Transverse colon (tissue), 4 donors: ENCODE data around the gene CARHSP1. TPM values are rescaled to one million over a fixed set of nuclear protein-coding genes. Genes with fewer than 3 reads are reported as not detected.
"Not testable (repeated sequence)": the region's sequence is repeated elsewhere in the genome, so short reads cannot be mapped to it uniquely, and the experiment has no call there.

Source experiments
- DNase-seq: peaks from one replicate; pipeline ENCODE4 v3.0.0-alpha.2; 2019
- H3K27ac ChIP-seq, 4 donors: fragments of 200-600 bp; sonication (generic); 2 replicates each; pipeline ENCODE4 v1.5.1; 2016 to 2018; ENCODE audit warnings: inconsistent platforms in 4 of 4
- H3K27me3 ChIP-seq: fragments of 200-600 bp; sonication (generic); 2 replicates; pipeline ENCODE4 v1.5.1; 2017; ENCODE audit warnings: inconsistent platforms
- H3K36me3 ChIP-seq, 4 donors: fragments of 200-600 bp; sonication (generic); 2 replicates each; pipeline ENCODE4 v1.5.1; 2017 to 2019; ENCODE audit warnings: inconsistent platforms in 4 of 4
- H3K4me1 ChIP-seq, 4 donors: fragments of 200-600 bp; sonication (generic); 2 replicates each; pipeline ENCODE4 v1.5.1; 2017 to 2020; ENCODE audit warnings: inconsistent platforms in 4 of 4
- H3K4me3 ChIP-seq, 4 donors: fragments of 200-600 bp; sonication (generic); 1 replicate in 1 of 4; 2 replicates in 3 of 4; pipeline versions ENCODE4 v1.5.1 to v1.6.1; 2017 to 2019; ENCODE audit warnings: inconsistent platforms in 4 of 4
- H3K9me3 ChIP-seq, 2 donors: fragments of 200-600 bp; sonication (generic); 2 replicates each; pipeline ENCODE4 v1.5.1; 2017 to 2019; ENCODE audit warnings: inconsistent platforms in 2 of 2
- EP300 ChIP-seq: sonication (generic); formaldehyde crosslinking; IDR thresholded peaks from one replicate; pipeline ENCODE4 v1.6.1; 2017; ENCODE audit warnings: antibody characterized with exemption, low read depth
- POLR2A ChIP-seq: fragments of 450-650 bp; IDR thresholded peaks from one replicate; pipeline ENCODE4 v1.6.1; 2016; ENCODE audit warnings: antibody characterized with exemption, mild to moderate bottlenecking, moderate library complexity
- POLR2AphosphoS5 ChIP-seq, 3 donors: sonication (generic); formaldehyde crosslinking; IDR thresholded peaks; one replicate each; pipeline ENCODE4 v1.6.1; 2016; ENCODE audit warnings: antibody characterized with exemption in 3 of 3
- WGBS, 2 donors: methylation state at CpG; one replicate each; pipeline ENCODE4 v1.1.5; 2018; ENCODE audit warnings: low coverage in 1 of 2; 5-methylcytosine and 5-hydroxymethylcytosine counted together
- in situ Hi-C, 4 donors: fragments of 200-750 bp; cut with MboI; loops; one replicate each; pipeline versions ENCODE4 v1.15.0 to v1.15.1; 2017; ENCODE audit warnings: low sequenced_read_pairs in 3 of 4, low pct_ligation_motif_present in 1 of 4, low pct_unique_long_range_greater_than_20kb in 1 of 4
- intact Hi-C: fragments of 100-400 bp; cut with DNase I; formaldehyde crosslinking; loops from one replicate; pipeline ENCODE4 v1.15.1; 2023; ENCODE audit warnings: low total_unique reads
- total RNA-seq, 4 donors: library from RNA; depleted of rRNA; stranded (reverse); fragments of >200 nt; gene quantifications; one replicate each; pipeline ENCODE4 v1.1.0, GENCODE V29; 2016
- TF ChIP-seq, protein P1 (sequence below), 5 experiments: fragments of 200-600 bp in 3 of 5; fragments of 450-650 bp in 2 of 5; sonication (generic) in 3 of 5; IDR thresholded peaks; 1 replicate in 2 of 5; 2 replicates in 3 of 5; pipeline ENCODE4 v1.5.1; 2016 to 2017; ENCODE audit warnings: antibody characterized with exemption in 5 of 5, inconsistent platforms in 3 of 5, mild to moderate bottlenecking in 2 of 5, moderate library complexity in 1 of 5

CARHSP1 gene
- total RNA-seq, 4 donors from 2014 or later: 11.6 to 61.7 (median 39.6) TPM

DNA sequence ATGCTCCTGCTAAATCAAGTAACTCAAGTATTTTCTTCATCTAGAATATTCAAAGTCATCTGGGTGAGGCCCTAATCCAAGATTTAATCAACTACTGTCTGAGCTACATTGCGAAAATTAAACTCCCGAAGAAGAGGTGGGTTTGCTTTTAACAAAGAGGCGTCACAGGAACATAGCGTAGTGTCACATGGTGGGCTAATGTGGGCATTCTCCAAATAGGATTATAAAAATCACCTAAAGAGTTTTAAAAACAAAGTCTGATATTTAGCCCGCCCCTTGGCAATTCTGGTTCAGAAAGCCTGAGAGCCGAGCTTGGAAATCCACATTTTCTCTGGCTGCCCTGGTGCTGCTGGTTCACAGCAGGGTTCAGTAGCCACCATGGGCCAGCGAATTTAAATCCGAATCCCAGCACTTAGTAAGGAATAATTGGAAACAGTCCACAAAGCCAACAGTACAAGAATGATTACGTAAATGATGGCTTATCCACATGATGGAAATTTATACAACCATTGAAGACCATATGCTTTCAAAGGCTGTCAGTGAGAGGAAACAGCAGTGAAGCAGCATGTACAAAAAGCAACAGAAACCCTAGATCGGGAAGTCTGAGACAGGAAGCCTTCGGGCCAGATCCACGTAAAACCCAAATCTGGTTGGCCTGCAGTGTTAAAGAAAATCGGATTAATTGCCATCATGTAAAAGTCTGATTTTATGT lies 62.4 kb downstream of the CARHSP1 start:
- intact Hi-C loops (no loop called here), in situ Hi-C loops (loop anchor here in 1 of 4 donors (10.0 kb wide), 1 partner anchor 68 kb away; no protein-coding TSS in a partner anchor)
- DNase-seq: no peak
- no peak overlapping the region for H3K4me3 ChIP-seq
- 92 to 94% methylated on average over 13 of the region's 13 CpGs for WGBS, 2 donors
- H3K27ac ChIP-seq: no peak overlapping the region
- H3K9me3 ChIP-seq: no peaks in the 10 kb centered on the region
- H3K4me1 ChIP-seq: peaks cover 0 to 6% (median 2%) of the 10 kb centered on the region in 4 donors
- no peaks in the 10 kb centered on the region for H3K27me3 ChIP-seq
- peaks cover 0 to 93% (median 43%) of the 10 kb centered on the region in 4 donors for H3K36me3 ChIP-seq
- TF ChIP-seq POLR2AphosphoS5 (IDR thresholded peaks at IDR 0.05): no peak

DNA sequence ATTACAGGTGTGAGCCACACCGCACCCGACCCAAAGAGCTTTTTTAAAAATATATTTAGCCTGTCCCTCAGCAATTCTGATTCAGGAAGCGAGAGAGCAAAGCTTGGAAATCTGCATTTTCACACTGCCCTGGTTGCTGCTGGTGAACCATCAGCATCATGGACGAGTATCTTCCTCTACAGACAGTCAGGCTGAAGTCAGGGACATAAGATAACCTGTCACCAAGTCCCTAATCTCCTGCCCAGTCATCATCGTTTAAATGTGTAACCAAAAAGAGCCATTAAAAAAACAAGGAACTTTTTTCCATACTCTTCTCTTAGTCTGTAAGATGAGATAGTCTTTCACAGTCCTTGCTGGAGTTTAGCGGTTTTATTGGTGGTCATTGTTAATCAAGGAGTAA lies 64.5 kb downstream of the CARHSP1 start:
- in situ Hi-C loops (loop anchor here in 1 of 4 donors (10.0 kb wide), 1 partner anchor 70 kb away; no protein-coding TSS in a partner anchor), intact Hi-C loops (no loop called here)
- H3K36me3 ChIP-seq: peaks cover 0 to 73% (median 35%) of the 10 kb centered on the region in 4 donors

DNA sequence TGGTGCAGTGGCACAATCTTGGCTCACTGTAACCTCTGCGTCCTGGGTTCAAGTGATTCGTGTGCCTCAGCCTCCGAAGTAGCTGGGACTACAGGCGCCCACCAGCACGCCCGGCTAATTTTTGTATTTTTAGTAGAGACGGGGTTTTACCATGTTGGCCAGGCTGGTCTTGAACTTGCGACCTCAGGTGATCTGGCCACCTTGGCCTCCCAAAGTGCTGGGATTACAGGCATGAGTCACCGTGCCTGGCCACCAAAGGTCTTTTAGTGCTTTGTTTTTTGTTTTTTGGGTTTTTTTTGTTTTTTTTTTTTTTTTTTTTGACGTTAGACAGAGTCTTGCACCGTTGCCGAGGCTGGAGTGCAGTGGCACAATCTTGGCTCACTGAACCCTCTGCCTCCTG lies 65.1 kb downstream of the CARHSP1 start:
- peaks cover 14 to 30% (median 27%) of the 10 kb centered on the region in 4 donors for H3K4me1 ChIP-seq
- H3K4me3 ChIP-seq, H3K27ac ChIP-seq, H3K9me3 ChIP-seq, intact Hi-C loops, H3K27me3 ChIP-seq, DNase-seq: not testable (repeated sequence)
- in situ Hi-C loops: loop anchor here in 1 of 4 donors (10.0 kb wide), 1 partner anchor 71 kb away; no protein-coding TSS in a partner anchor
- H3K36me3 ChIP-seq: peaks cover 0 to 67% (median 32%) of the 10 kb centered on the region in 4 donors
- WGBS, 2 donors: 82 to 89% methylated on average over 5 to 12 of the region's 12 CpGs

More for the DNA sequence above, 64.5 kb downstream of the CARHSP1 start:
- Histone ChIP-seq H3K27ac (no peak overlapping the region), H3K9me3 (no peaks in the 10 kb centered on the region), H3K4me1 (peaks cover 14 to 24% (median 21%) of the 10 kb centered on the region in 4 donors), H3K27me3 (no peaks in the 10 kb centered on the region), H3K4me3 (no peak overlapping the region)
- no peak for DNase-seq
- TF ChIP-seq, protein P1, sequence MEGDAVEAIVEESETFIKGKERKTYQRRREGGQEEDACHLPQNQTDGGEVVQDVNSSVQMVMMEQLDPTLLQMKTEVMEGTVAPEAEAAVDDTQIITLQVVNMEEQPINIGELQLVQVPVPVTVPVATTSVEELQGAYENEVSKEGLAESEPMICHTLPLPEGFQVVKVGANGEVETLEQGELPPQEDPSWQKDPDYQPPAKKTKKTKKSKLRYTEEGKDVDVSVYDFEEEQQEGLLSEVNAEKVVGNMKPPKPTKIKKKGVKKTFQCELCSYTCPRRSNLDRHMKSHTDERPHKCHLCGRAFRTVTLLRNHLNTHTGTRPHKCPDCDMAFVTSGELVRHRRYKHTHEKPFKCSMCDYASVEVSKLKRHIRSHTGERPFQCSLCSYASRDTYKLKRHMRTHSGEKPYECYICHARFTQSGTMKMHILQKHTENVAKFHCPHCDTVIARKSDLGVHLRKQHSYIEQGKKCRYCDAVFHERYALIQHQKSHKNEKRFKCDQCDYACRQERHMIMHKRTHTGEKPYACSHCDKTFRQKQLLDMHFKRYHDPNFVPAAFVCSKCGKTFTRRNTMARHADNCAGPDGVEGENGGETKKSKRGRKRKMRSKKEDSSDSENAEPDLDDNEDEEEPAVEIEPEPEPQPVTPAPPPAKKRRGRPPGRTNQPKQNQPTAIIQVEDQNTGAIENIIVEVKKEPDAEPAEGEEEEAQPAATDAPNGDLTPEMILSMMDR (IDR thresholded peaks at IDR 0.05): no peak
- TF ChIP-seq POLR2A: no peak
- TF ChIP-seq EP300: no peak
- no peak for TF ChIP-seq POLR2AphosphoS5 (IDR thresholded peaks at IDR 0.05)
- WGBS, 2 donors: 80 to 86% methylated on average over 4 to 6 of the region's 6 CpGs

Other genes with a start within 250 kb of the CARHSP1 start
- 10 to 100 TPM; 30.0 to 71.0 (median 53.9) TPM for gene METTL22, start 247.3 kb downstream of the CARHSP1 start, total RNA-seq
- gene ABAT, start 194.4 kb downstream of the CARHSP1 start, total RNA-seq: 10 to 100 TPM; 15.7 to 35.2 (median 21.7) TPM
- 10 to 100 TPM in 1 of 4 donors, 1 to 10 TPM in 2, not detected in 1; 1.8 to 10.3 (median 9.7) TPM for gene TMEM186, start 71.4 kb downstream of the CARHSP1 start, total RNA-seq
- 100 to 1,000 TPM in 1 of 4 donors, 10 to 100 TPM in 3; 26.2 to 114 (median 58.5) TPM for gene PMM2, start 71.2 kb downstream of the CARHSP1 start, total RNA-seq
- gene LITAFD, start 13.3 kb upstream of the CARHSP1 start, total RNA-seq: not detected
- gene USP7, start 94.9 kb upstream of the CARHSP1 start, total RNA-seq: 100 to 1,000 TPM in 3 of 4 donors, 10 to 100 TPM in 1; 72.9 to 419 (median 158) TPM
- gene HAPSTR1, start 222.6 kb upstream of the CARHSP1 start, total RNA-seq: 10 to 100 TPM; 41.4 to 68.5 (median 58.4) TPM